Measurements from ENCODE around the gene TSG101.

Gene TSG101

GRCh38 chr11:18526521-18527296 lies at the start of gene TSG101:
Gene TSG101, minus strand, starts transcription at chr11:18526942. Its CDS starts 126 bp downstream, at chr11:18526816.
- DNase-seq (ENCODE audit: low spot score): peak; percentile 88

- no peak for DNase-seq (ENCODE audit: low spot score)
Measured at GRCh38 chr11:18575361-18575760, 48.6 kb upstream of the TSG101 start.

- no peak for DNase-seq (ENCODE audit: low spot score)
Measured at GRCh38 chr11:18567081-18567480, 40.3 kb upstream of the TSG101 start.

- no peak for DNase-seq (ENCODE audit: low spot score)
Measured at GRCh38 chr11:18566406-18566805, 39.7 kb upstream of the TSG101 start.

- DNase-seq (ENCODE audit: low spot score): no peak
Measured at GRCh38 chr11:18564149-18564548, 37.4 kb upstream of the TSG101 start.

- DNase-seq (ENCODE audit: low spot score): no peak
Measured at GRCh38 chr11:18563090-18563730, 36.5 kb upstream of the TSG101 start.

- no peak for DNase-seq (ENCODE audit: low spot score)
Measured at GRCh38 chr11:18548001-18548400, 21.3 kb upstream of the TSG101 start.

- peak; percentile 38 for DNase-seq (ENCODE audit: low spot score)
Measured at GRCh38 chr11:18540207-18541009, 13.7 kb upstream of the TSG101 start.

- no peak for DNase-seq (ENCODE audit: low spot score)
Measured at GRCh38 chr11:18536209-18536608, 9.5 kb upstream of the TSG101 start.

GRCh38 chr11:18534245-18534644 lies 7.5 kb upstream of the TSG101 start:
- DNase-seq (ENCODE audit: low spot score): no peak

- DNase-seq (ENCODE audit: low spot score): no peak
Measured at GRCh38 chr11:18533365-18533764, 6.6 kb upstream of the TSG101 start.

- DNase-seq (ENCODE audit: low spot score): no peak
Measured at GRCh38 chr11:18527512-18527911, 770 bp upstream of the TSG101 start.

- DNase-seq (ENCODE audit: low spot score): no peak
Measured at GRCh38 chr11:18526130-18526520, 617 bp downstream of the TSG101 start.

- DNase-seq (ENCODE audit: low spot score): no peak
Measured at GRCh38 chr11:18524248-18524647, 2.5 kb downstream of the TSG101 start.

GRCh38 chr11:18523084-18523483 lies 3.7 kb downstream of the TSG101 start:
- no peak for DNase-seq (ENCODE audit: low spot score)

- DNase-seq (ENCODE audit: low spot score): no peak
Measured at GRCh38 chr11:18522388-18522787, 4.4 kb downstream of the TSG101 start.

GRCh38 chr11:18521122-18521521 lies 5.6 kb downstream of the TSG101 start:
- no peak for DNase-seq (ENCODE audit: low spot score)

GRCh38 chr11:18502352-18502751 lies 24.4 kb downstream of the TSG101 start:
- DNase-seq (ENCODE audit: low spot score): no peak

- no peak for DNase-seq (ENCODE audit: low spot score)
Measured at GRCh38 chr11:18501629-18502028, 25.1 kb downstream of the TSG101 start.

GRCh38 chr11:18498039-18498438 lies 28.7 kb downstream of the TSG101 start:
- DNase-seq (ENCODE audit: low spot score): no peak

- DNase-seq (ENCODE audit: low spot score): no peak
Measured at GRCh38 chr11:18495703-18496102, 31.0 kb downstream of the TSG101 start.

- DNase-seq (ENCODE audit: low spot score): no peak
Measured at GRCh38 chr11:18495271-18495670, 31.5 kb downstream of the TSG101 start.

- no peak for DNase-seq (ENCODE audit: low spot score)
Measured at GRCh38 chr11:18493310-18493709, 33.4 kb downstream of the TSG101 start.

All from CD4-positive, alpha-beta T cell treated with Interleukin-6 at 100 ng/mL for 8 hours (primary cell).